ELR (cell line): ENCODE results near the gene ING5.
"Not testable (repeated sequence)": the region's sequence is repeated elsewhere in the genome, so short reads cannot be mapped to it uniquely, and the experiment has no call there.

Experiments used
- DNase-seq: peaks from one replicate; pipeline ENCODE4 v3.0.0-alpha.2; 2015; ENCODE audit warnings: low read depth

Gene ING5

DNA sequence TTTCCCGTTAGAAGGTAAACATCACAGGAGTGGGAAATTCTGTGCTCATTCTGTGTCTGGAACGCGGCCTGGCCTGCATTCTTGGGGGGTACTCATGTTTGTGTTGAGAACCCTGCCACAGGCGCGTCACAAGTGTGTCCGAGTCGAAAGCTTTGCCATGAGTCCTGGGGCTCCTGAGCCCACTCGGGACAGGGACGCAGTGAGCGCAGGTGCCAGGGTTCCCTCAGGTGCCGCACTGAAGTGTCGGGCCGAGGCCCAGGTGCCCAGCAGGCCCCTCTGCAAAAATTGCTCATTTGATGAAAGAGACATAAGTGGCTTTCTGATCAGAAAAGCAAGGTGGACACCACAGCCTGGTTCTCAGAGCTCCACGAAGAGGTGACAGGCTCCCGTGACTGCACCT lies 37.3 kb downstream of the ING5 start:
- DNase-seq = no peak

- peak; percentile 69 for DNase-seq
These were observed 37.8 kb downstream of the ING5 start for GRCh38 chr2:241739651-241740050.

DNA sequence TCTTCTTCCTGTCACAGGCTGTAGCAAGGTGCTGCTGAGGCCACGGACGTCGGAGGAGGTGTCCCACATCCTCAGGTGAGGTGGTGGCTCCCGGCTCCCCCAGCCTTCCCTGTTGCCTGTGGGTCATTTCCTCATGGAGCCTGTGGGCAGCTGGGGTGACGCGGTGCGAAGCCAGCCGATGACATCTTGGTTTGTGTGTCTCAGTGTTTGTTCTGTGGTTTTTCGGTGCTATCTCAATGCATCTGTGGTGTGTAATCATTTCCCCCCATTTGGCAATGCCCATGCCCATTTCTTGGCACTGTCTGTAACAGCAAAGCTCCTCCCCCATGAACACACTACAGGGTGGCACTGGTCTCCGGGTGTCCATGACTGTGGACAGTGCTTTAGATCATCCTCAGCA lies 39.2 kb downstream of the ING5 start:
- peak; percentile 33 for DNase-seq

DNA sequence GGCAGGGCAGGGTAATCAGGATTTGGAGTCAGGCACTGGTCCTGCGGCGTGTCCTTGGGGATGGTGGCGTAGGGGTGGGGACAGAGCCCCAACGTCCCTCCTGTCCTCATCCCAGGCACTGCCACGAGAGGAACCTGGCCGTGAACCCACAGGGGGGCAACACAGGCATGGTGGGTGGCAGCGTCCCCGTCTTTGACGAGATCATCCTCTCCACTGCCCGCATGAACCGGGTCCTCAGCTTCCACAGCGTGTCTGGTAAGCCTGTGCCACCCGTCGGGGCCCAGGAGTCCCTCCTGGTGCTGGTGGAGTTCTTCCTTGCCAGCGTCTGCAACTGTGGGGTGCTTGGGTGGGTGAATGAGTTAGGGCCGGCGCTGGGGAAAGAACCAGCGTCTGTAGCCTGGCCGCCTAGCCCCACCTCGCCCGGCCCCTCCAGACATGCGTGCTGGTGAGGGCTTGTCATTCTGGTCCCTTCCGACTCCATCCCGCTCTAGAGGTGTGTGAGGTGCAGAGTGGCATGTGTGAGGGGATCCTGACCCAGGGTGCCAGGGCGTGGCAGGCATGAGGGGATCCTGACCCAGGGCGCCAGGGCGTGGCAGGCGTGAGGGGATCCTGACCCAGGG lies 40.6 kb downstream of the ING5 start:
- DNase-seq = no peak

DNA sequence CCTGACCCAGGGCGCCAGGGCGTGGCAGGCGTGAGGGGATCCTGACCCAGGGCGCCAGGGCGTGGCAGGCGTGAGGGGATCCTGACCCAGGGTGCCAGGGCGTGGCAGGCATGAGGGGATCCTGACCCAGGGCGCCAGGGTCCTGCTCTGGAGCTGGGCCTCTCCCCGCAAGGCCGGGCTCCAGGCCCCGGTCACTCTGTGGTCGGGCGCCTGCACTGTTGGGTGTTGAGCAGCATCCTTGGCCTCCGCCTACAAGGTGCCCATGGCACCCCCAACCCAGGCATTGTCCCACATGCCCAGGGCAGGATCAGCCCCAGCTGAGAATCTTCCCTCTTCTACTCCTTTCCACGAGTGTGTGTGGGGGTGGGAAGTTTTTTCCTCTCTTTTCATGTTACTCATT lies 41.2 kb downstream of the ING5 start:
- DNase-seq = not testable (repeated sequence)

GRCh38 chr2:241743620-241744019 lies 41.8 kb downstream of the ING5 start:
- DNase-seq = no peak

- no peak for DNase-seq
These were observed 42.4 kb downstream of the ING5 start for GRCh38 chr2:241744028-241744754.

- no peak for DNase-seq
These were observed 43.4 kb downstream of the ING5 start for GRCh38 chr2:241745276-241745675.

GRCh38 chr2:241746084-241746483 lies 44.2 kb downstream of the ING5 start:
- no peak for DNase-seq

- no peak for DNase-seq
These were observed 46.8 kb downstream of the ING5 start for GRCh38 chr2:241748468-241749256.

GRCh38 chr2:241750076-241750840 lies 48.4 kb downstream of the ING5 start:
- no peak for DNase-seq

DNA sequence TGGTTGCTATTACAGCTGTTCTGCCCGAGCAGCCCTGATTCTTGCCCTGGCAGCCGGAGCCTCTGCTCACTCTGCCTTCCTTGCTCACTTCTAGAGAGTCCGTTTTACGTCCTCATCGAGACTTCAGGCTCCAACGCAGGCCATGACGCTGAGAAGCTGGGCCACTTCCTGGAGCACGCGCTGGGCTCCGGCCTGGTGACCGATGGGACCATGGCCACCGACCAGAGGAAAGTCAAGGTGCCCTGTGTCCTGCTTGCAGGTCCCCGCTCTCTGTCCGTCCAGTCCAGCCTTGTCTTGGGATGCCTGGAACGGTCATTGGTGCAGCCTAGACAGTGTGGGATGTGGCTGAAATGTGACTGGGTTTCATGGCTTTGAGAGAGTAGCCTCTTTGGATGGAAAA lies 49.3 kb downstream of the ING5 start:
- no peak for DNase-seq

- DNase-seq = no peak
These were observed 49.9 kb downstream of the ING5 start for GRCh38 chr2:241751776-241752175.

- DNase-seq = no peak
These were observed 50.4 kb downstream of the ING5 start for GRCh38 chr2:241752253-241752652.

GRCh38 chr2:241752689-241753276 lies 50.9 kb downstream of the ING5 start:
- no peak for DNase-seq

GRCh38 chr2:241753493-241753892 lies 51.7 kb downstream of the ING5 start:
- no peak for DNase-seq

- DNase-seq = no peak
These were observed 52.2 kb downstream of the ING5 start for GRCh38 chr2:241754042-241754441.

DNA sequence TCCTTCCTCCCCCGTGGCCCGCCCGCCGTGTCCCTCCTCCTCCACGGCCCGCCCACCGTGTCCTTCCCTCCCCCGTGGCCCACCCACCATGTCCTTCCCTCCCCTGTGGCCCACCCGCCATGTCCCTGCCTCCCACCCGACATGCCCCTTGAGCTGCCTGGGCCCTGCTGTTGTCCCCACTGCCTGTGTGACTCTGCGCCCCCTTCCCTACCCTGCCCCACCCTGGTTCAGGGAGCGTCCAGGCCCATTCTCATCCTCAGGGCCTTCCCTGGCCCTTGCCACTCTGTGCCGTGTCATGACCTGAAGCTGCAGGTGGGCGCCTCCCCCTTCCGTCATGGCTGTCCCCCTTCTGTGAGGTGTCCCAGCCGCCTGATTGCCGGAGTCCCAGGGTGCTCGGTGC lies 53.3 kb downstream of the ING5 start:
- no peak for DNase-seq

GRCh38 chr2:241755777-241756176 lies 53.9 kb downstream of the ING5 start:
- no peak for DNase-seq

DNA sequence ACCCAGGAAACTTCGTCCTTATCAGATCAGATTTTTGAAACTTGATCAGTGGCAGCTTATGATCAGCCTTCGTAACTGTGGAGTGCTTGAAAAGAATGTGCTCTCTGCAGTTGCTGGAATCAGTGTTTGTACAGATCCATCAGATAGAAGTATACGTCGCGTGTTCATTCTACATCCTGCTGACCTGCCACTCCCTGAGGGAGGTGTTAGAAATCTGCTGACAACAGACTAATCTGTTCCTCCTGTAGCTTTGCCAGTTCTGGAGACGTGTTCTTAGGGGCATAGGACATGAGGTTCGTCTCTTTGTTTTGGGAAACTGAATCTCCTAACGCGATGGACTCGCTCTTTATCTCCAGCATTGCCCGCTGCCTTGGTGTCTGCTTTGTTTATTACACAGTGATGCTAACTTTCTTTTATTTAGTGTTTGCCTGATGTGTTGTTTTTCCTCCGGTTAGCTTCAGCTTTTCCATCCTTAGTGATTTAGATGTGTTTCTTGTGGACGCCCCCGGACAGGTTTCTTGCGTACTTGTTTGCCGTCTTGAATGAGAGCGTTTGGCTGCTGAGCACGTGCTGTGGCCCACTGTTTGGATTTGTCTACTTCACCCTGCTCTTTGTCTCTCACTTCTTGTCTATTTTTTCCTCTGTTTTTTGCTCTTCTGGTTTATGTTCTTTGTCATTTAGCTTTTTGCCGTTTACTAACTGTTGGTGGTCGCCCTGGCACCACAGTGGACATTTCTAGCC lies 57.4 kb downstream of the ING5 start:
- DNase-seq = no peak

DNA sequence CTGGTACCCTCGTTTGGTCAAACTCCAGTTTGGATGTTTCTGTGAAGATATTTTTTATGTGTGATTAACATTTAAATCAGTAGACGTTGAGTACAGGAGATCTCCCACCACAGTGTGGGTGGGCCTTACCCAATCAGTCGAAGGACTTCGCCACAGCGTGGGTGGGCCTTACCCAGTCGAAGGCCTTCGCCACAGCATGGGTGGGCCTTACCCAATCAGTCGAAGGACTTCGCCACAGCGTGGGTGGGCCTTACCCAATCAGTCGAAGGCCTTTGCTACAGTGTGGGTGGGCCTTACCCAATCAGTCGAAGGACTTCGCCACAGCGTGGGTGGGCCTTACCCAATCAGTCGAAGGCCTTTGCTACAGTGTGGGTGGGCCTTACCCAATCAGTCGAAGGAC lies 58.1 kb downstream of the ING5 start:
- DNase-seq = not testable (repeated sequence)
